CD14-positive monocyte (primary cell): ENCODE results near the gene COX5A. TPM values are rescaled to one million over a fixed set of nuclear protein-coding genes. Genes with fewer than 3 reads are reported as not detected.

Source experiments
- DNase-seq, 3 donors: peaks; one replicate each; pipeline ENCODE4 v3.0.0-alpha.2; 2011 to 2022
- H2AFZ ChIP-seq: 2 replicates; pipeline ENCODE4 v1.6.0; 2012; ENCODE audit warnings: mild to moderate bottlenecking, low read depth, low read length, inconsistent platforms; ENCODE audit not compliant: insufficient read depth, poor library complexity, severe bottlenecking
- H3K27ac ChIP-seq, 2 donors: 1 replicate in 1 of 2; 2 replicates in 1 of 2; pipeline ENCODE4 v1.5.1; 2012 to 2013; ENCODE audit warnings: low read length in 2 of 2, control low read depth in 1 of 2, inconsistent platforms in 1 of 2, low read depth in 1 of 2, mild to moderate bottlenecking in 1 of 2
- H3K27me3 ChIP-seq, 2 donors: one replicate each; pipeline versions ENCODE4 v1.6.0 to v1.6.1; 2011 to 2013; ENCODE audit warnings: low read length in 2 of 2; ENCODE audit not compliant: control insufficient read depth in 2 of 2, insufficient read depth in 2 of 2
- H3K36me3 ChIP-seq, 2 donors: replicated peaks in 1 of 2; 1 replicate in 1 of 2; 2 replicates in 1 of 2; pipeline versions ENCODE4 v1.5.1 to v1.6.1; 2012 to 2013; ENCODE audit warnings: low read length in 2 of 2, control low read depth in 1 of 2, inconsistent platforms in 1 of 2, mild to moderate bottlenecking in 1 of 2; ENCODE audit not compliant: insufficient read depth in 2 of 2, control insufficient read depth in 1 of 2
- H3K4me1 ChIP-seq, 2 donors: 1 replicate in 1 of 2; 2 replicates in 1 of 2; pipeline versions ENCODE4 v1.5.1 to v1.6.1; 2012 to 2013; ENCODE audit warnings: low read length in 2 of 2, control low read depth in 1 of 2, inconsistent platforms in 1 of 2, mild to moderate bottlenecking in 1 of 2, moderate library complexity in 1 of 2; ENCODE audit not compliant: insufficient read depth in 2 of 2, control insufficient read depth in 1 of 2
- H3K4me2 ChIP-seq: replicated peaks from 2 replicates; pipeline ENCODE3; 2012; ENCODE audit warnings: low read length, moderate library complexity, mild to moderate bottlenecking; ENCODE audit not compliant: poor library complexity, severe bottlenecking; ENCODE audit errors: extremely low read depth
- H3K4me3 ChIP-seq, 3 experiments: fragments of 200-600 bp in 1 of 3; sonication (generic) in 1 of 3; replicated peaks in 1 of 3; 1 replicate in 2 of 3; 2 replicates in 1 of 3; pipeline ENCODE4 v1.5.1; 2011 to 2013; ENCODE audit warnings: low read length in 3 of 3, mild to moderate bottlenecking in 3 of 3, control low read depth in 2 of 3, low read depth in 2 of 3, inconsistent platforms in 1 of 3, moderate library complexity in 1 of 3
- H3K79me2 ChIP-seq: 2 replicates; pipeline ENCODE4 v1.6.0; 2012; ENCODE audit warnings: mild to moderate bottlenecking, control low read depth, inconsistent platforms, low read length, moderate library complexity; ENCODE audit not compliant: insufficient read depth
- H3K9ac ChIP-seq: 2 replicates; pipeline ENCODE4 v1.6.0; 2017; ENCODE audit warnings: low read length, mild to moderate bottlenecking; ENCODE audit not compliant: insufficient read depth, poor library complexity, severe bottlenecking
- H3K9me3 ChIP-seq, 2 donors: replicated peaks in 1 of 2; 1 replicate in 1 of 2; 2 replicates in 1 of 2; pipeline versions ENCODE4 v1.5.1 to v1.6.1; 2012 to 2013; ENCODE audit warnings: low read length in 2 of 2, control low read depth in 1 of 2; ENCODE audit not compliant: control insufficient read depth in 1 of 2, insufficient read depth in 1 of 2
- H4K20me1 ChIP-seq: 2 replicates; pipeline ENCODE4 v1.6.0; 2012; ENCODE audit warnings: mild to moderate bottlenecking, low read length, control low read depth, moderate library complexity; ENCODE audit not compliant: insufficient read depth
- H3K27ac Mint-ChIP-seq, 7 donors: one replicate each; pipeline ENCODE4 v1.8.0; 2020; ENCODE audit warnings: mild to moderate bottlenecking in 7 of 7, mixed read lengths in 7 of 7, moderate library complexity in 6 of 7, inconsistent platforms in 2 of 7
- H3K27me3 Mint-ChIP-seq, 3 donors: one replicate each; pipeline ENCODE4 v1.8.0; 2021 to 2022; ENCODE audit warnings: low read depth in 3 of 3, mild to moderate bottlenecking in 3 of 3, mixed read lengths in 3 of 3, moderate library complexity in 3 of 3, inconsistent platforms in 1 of 3
- H3K36me3 Mint-ChIP-seq, 2 donors: one replicate each; pipeline ENCODE4 v1.8.0; 2020; ENCODE audit warnings: mixed read lengths in 2 of 2, inconsistent platforms in 1 of 2, mild to moderate bottlenecking in 1 of 2
- H3K4me1 Mint-ChIP-seq: one replicate; pipeline ENCODE4 v1.8.0; 2020; ENCODE audit warnings: mild to moderate bottlenecking, mixed read lengths
- H3K4me3 Mint-ChIP-seq, 2 donors: one replicate each; pipeline ENCODE4 v1.8.0; 2020; ENCODE audit warnings: mild to moderate bottlenecking in 2 of 2, mixed read lengths in 2 of 2, moderate library complexity in 1 of 2
- H3K9me3 Mint-ChIP-seq, 7 donors: one replicate each; pipeline ENCODE4 v1.8.0; 2020 to 2022; ENCODE audit warnings: mixed read lengths in 7 of 7, mild to moderate bottlenecking in 6 of 7, moderate library complexity in 6 of 7, inconsistent platforms in 2 of 7
- WGBS: methylation state at CpG from one replicate; pipeline ENCODE4 v1.1.5; 2013; ENCODE audit warnings: missing lambda C conversion rate; ENCODE audit not compliant: insufficient coverage; 5-methylcytosine and 5-hydroxymethylcytosine counted together
- intact Hi-C, 2 donors: fragments of 100-400 bp; cut with micrococcal nuclease; formaldehyde crosslinking; loops; one replicate each; pipeline versions ENCODE4 v1.15.0 to v1.15.1; 2023
- polyA plus RNA-seq, 3 donors: library from polyadenylated mRNA; depleted of rRNA in 1 of 3; unstranded in 2 of 3; stranded (reverse) in 1 of 3; fragments of 300-500 nt in 2 of 3; fragments of >200 nt in 1 of 3; fragmentation: Illumina TruSeq in 2 of 3; gene quantifications; 1 replicate in 2 of 3; 2 replicates in 1 of 3; pipeline ENCODE4 v1.2.3, GENCODE V29; 2012 to 2021
- TF ChIP-seq, protein P1 (sequence below): fragments of 200-600 bp; IDR thresholded peaks from one replicate; pipeline ENCODE4 v1.8.0; 2022; ENCODE audit warnings: antibody characterized with exemption, mild to moderate bottlenecking

COX5A gene
- polyA plus RNA-seq, 3 donors: 127 to 498 (median 434) TPM

- Mint-ChIP-seq H3K4me1 (peaks cover 34% of the 10 kb centered on the region), H3K9me3 (peaks cover 0 to 10% (median 7%) of the 10 kb centered on the region in 7 donors), H3K36me3 (no peaks in the 10 kb centered on the region), H3K4me3 (no peak overlapping the region), H3K27ac (peak overlapping the region in 3 of 7 donors; percentile 30 to 64 (median 41)), H3K27me3 (peaks cover 0 to 5% (median 0%) of the 10 kb centered on the region in 3 donors)
- WGBS: 100% methylated on average over 6 of the region's 6 CpGs
- intact Hi-C loops: no loop called here
- Histone ChIP-seq H2AFZ (no peak overlapping the region), H3K36me3 (no peaks in the 10 kb centered on the region), H3K79me2 (no peaks in the 10 kb centered on the region), H3K27ac (no peak overlapping the region), H3K9ac (no peak overlapping the region), H4K20me1 (no peaks in the 10 kb centered on the region), H3K4me2 (no peak overlapping the region), H3K4me3 (no peak overlapping the region), H3K27me3 (no peaks in the 10 kb centered on the region), H3K4me1 (peaks cover 36 to 38% of the 10 kb centered on the region in 2 donors), H3K9me3 (peaks cover 0 to 9% of the 10 kb centered on the region in 2 donors)
- no peak for DNase-seq
- TF ChIP-seq, protein P1, sequence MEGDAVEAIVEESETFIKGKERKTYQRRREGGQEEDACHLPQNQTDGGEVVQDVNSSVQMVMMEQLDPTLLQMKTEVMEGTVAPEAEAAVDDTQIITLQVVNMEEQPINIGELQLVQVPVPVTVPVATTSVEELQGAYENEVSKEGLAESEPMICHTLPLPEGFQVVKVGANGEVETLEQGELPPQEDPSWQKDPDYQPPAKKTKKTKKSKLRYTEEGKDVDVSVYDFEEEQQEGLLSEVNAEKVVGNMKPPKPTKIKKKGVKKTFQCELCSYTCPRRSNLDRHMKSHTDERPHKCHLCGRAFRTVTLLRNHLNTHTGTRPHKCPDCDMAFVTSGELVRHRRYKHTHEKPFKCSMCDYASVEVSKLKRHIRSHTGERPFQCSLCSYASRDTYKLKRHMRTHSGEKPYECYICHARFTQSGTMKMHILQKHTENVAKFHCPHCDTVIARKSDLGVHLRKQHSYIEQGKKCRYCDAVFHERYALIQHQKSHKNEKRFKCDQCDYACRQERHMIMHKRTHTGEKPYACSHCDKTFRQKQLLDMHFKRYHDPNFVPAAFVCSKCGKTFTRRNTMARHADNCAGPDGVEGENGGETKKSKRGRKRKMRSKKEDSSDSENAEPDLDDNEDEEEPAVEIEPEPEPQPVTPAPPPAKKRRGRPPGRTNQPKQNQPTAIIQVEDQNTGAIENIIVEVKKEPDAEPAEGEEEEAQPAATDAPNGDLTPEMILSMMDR: no peak
Measured at GRCh38 chr15:74882528-74882927, 55.3 kb downstream of the COX5A start.

DNA sequence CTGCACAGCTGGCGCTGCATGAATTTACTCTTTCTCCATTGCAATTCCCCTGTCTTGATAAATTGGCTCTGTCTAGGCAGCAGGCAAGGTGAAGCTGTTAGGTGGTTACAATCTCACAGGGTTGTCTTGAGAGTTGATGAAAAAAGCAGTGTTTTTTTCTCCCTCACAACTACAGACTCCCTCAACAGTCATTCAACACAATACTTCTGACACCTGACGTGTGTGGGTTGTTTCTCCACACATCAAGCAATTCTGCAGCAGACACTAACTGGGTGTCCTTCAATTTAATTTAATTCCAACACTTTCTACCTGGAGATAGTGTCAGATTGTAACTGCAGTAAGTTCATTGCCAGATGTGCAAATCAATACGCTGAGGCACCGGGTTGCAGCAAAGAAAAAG lies 59.6 kb downstream of the COX5A start:
- no peak overlapping the region for H2AFZ ChIP-seq
- no peaks in the 10 kb centered on the region for H3K27me3 ChIP-seq
- TF ChIP-seq, protein P1: no peak
- H3K4me3 ChIP-seq: no peak overlapping the region
- H3K4me1 Mint-ChIP-seq: peaks cover 7% of the 10 kb centered on the region
- no peaks in the 10 kb centered on the region for H3K79me2 ChIP-seq
- no peaks in the 10 kb centered on the region for H3K36me3 Mint-ChIP-seq
- H4K20me1 ChIP-seq: no peaks in the 10 kb centered on the region
- no peak overlapping the region for H3K27ac Mint-ChIP-seq
- peaks cover 8 to 11% of the 10 kb centered on the region in 2 donors for H3K4me1 ChIP-seq
- H3K4me3 Mint-ChIP-seq: no peak overlapping the region
- peaks cover 1 to 3% (median 2%) of the 10 kb centered on the region in 3 donors for H3K27me3 Mint-ChIP-seq
- H3K9ac ChIP-seq: no peak overlapping the region
- no peaks in the 10 kb centered on the region for H3K36me3 ChIP-seq
- no peak for DNase-seq
- intact Hi-C loops: no loop called here
- peaks cover 0 to 9% of the 10 kb centered on the region in 2 donors for H3K9me3 ChIP-seq
- no CpG with 5 or more reads among the region's 4 CpGs for WGBS
- H3K9me3 Mint-ChIP-seq: peaks cover 0 to 10% (median 7%) of the 10 kb centered on the region in 7 donors
- H3K4me2 ChIP-seq: no peak overlapping the region
- no peak overlapping the region for H3K27ac ChIP-seq
